Daoy (cell line): ENCODE measurements around the gene LIN7B. TPM values are rescaled to one million over a fixed set of nuclear protein-coding genes. Genes with fewer than 3 reads are reported as not detected.

ENCODE experiments used
- DNase-seq: peaks from one replicate; pipeline ENCODE4 v3.0.0-alpha.2; 2015; ENCODE audit warnings: low read depth
- total RNA-seq: library from RNA; depleted of rRNA; stranded (reverse); fragments of >200 nt; shearing (Covaris generic); gene quantifications from 2 replicates; pipeline ENCODE4 v1.2.3, GENCODE V29; 2014

The LIN7B gene
- total RNA-seq, 1 experiment from 2014 or later, result 6.7 TPM

DNA sequence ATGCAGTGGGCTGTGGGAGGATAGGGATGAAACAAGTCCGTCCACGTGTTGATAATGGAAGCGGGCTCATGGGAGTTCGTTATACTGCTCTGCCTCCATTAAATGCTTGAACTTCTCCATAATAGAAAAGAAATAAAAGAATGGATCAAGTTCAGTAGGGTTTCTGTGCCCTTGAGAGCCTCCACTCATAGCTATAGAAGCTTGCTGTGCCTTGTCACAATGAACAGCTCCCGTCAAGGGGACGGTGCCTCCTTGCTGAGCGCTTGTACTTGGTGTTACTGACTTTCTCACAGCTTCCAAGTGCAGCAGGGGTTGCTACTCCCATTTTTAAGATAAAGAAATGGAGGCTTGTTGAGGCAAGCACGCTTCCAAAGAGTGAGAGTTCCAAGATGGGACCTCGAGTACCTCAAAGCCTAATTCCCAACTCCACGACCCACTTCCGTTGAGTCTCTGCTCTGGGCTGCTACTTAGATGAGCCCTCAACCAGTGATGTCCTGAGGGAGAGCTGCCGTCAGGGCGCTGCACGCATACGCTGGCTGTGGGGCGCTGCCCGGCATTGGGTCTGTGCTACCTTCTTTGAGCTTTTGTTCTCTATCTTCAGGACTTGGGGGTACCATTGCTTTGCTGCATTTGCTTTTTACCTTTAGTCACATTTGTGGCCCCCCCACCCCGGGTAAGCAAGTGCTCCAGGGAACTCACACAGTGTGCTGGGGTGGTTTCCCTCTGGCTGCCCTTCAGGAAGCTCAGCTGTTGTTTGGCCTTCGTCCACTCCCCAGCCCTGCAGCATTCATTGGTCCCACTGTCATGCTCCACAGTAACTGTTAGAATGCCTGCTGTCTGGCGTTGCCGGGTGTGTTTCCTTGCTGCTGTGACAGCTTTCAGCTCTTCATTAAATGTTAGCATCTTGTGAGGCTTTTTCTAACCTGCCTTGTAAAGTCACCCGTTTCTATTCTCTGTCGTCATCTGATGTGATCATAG, 19.4 kb upstream of the LIN7B start:
- DNase-seq, result no peak

DNA sequence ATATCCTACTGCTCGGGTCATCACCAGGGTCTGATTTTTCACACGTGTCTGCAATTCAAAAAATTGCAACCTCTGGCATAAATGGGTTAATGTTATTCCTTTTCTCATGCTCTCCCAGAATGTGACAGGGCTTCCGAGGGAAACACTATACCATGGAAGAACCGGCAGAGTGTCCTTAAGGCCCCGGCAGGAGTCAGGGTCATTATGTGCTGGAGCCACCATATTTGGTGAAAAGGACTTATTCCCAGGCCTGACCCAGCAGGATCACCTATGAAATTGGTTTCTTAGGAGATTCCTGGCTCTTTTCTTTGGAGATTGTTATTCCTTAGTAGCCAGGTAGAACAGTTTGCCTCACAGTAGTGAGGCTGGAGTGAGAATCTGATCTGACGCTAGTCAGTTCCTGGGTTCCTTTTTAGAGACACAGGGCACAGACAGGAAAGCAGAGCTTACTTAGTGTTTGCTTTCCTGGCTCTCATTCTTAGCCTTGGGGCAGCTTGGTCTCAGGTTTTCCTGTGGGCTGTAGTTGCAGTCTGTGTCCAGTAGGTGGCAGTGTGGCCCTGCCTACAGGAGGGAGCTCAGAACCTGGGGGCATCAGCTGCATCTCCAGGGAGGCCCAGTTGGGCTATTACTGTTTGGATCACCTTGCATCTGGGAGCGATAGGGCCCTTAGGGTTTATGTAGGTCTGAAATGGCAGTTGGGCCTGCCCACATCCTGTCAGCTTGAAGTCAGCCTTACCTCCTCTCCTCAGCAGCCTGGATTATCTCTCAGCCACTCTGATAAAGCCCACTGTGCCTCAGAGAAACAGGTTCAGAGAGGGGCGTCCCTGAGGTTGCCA, 16.5 kb upstream of the LIN7B start:
- peak; percentile 82 for DNase-seq

DNA sequence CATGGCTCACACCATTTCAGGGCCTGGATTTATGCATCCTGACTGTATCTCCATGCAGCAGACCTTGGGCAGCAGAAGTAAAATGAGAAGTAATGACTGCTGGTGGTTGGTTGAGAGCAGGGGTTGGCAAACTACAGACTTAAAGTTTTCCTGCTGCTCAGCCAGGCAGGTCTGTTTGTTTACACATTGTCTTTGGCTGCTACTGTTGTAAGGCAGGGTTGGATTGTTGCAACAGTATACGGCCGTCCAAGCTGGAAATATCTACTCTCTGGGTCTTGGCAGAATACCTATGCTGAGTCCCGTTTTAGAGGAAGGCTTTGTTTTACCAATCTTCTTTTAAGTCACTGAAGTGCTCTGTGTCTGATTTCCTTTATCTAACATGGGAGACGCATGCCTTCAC, 15.4 kb upstream of the LIN7B start:
- DNase-seq, result no peak

DNA sequence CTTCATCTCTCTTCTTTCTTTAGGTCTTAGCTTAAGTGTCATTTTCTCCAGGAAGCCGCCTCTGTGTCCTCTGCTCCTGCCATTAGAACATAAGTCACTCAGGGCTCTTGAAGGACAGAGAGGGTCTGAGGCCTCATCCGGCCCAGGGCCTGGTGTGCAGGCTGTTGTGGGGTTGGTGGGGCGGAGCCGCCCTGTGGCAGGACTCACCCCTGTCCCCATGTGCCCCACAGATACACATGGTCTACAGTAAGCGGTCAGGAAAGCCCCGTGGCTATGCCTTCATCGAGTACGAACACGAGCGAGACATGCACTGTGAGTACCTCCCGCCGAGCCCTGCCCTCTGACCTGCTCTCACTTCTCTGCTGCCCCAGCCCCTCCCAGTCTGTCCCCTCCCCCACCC, 13.0 kb upstream of the LIN7B start:
- no peak for DNase-seq

DNA sequence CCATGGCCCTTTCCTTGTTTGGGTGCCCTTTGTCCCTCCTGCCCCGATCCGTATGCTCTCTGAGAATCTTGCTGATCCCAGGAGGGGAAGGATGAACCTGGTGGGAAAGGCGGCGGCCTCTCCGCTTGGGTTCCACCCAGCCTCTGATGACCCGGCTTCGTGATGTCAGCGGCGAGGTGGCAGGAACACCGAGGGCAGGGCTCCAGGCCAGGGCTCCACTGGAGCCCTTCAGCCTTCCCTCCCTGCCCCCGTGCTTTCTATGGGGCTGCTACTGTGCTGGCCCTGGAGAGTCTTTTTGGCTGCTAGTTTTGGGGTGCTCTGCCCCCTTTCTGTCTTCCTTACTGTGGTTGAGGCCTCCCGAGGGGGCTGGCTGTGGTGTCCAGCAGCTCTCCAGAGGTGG, 11.9 kb upstream of the LIN7B start:
- DNase-seq, result no peak

DNA sequence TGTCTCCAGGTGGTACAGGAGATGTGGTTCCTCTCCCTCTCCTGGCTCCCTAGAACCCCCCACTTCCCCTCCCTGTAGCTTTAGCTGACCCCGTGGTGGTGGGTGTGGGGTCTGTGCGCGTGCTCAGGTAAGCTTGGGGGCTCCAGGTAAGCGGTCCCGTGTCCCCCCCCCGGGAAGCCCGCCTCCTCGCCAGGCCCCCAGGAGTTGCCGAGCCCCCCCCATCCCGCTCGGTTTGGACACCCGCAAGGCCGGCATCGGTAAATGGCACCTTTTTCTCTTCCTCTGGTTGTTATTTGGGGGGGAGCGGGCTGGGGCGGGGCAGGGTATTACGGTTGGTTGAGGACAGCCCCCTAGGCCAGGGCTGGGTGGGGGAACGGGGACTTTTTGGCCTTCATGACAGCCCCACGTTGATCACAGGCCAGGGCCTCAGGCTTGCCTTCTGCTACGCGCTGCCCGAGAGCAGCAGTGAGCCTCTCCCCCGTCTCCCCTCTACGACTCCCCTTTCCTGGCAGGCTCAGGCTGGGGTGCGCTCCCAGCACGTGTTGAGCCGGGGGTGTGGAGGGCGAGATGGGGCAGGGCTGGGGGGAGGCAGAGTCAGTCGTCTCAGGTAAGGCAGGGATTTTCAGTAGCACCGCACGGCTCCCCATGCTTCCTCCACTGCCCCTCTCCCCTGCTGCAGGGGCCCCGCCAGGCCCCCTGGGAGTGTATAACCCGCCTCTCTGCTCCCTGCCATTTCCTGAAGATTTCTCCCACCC, 10.7 kb upstream of the LIN7B start:
- DNase-seq, result no peak

DNA sequence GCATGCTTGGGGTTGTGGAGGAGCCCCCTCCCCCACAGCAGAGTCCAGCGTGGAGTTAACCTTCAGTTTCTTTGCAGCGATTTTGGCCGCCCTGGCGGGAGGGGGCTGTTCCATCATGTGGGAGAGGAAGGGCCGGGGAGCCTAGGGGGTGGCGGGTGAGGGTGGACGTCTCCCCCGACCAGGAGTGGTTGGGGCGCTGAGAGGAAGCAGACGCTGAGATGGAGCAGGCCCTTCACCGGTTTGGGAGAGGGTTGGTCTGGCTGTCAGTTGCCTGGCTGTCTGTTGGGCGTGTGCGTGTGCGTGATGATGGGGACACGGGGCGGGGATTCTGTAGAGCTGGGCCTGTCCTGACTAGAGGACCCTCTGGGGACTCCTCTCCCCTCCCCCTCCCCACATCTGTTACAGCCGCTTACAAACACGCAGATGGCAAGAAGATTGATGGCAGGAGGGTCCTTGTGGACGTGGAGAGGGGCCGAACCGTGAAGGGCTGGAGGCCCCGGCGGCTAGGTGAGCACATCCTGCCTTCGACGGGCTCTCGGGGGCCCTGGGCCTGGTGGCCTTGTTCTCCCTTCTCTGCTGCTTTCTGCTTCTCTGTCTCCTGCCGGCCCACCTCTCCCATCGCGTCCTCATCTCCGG, 9.8 kb upstream of the LIN7B start:
- no peak for DNase-seq

DNA sequence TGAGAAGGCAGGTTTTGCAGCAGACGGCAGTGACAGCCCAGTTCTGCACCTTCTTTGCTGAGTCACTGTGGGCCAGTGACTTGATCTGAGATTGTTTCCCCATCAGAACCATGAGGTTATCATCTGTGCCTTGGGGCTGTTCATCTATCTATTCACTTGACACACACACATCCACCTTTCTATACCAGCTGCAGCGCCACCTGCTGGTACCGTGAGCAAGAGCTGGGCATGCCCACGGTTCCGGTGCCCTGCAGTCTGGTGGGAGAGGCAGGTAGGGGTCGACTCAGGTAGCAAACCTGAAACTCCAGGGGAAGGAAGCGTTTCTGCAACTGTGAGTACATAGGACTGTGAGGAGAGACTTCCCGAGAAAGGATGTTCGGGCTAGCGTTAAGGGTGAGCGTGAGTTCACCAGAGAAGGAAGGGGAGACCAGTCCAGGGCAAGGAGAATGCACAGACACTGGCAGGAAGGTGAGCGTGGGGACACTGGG, 7.5 kb upstream of the LIN7B start:
- DNase-seq, result peak; percentile 58

DNA sequence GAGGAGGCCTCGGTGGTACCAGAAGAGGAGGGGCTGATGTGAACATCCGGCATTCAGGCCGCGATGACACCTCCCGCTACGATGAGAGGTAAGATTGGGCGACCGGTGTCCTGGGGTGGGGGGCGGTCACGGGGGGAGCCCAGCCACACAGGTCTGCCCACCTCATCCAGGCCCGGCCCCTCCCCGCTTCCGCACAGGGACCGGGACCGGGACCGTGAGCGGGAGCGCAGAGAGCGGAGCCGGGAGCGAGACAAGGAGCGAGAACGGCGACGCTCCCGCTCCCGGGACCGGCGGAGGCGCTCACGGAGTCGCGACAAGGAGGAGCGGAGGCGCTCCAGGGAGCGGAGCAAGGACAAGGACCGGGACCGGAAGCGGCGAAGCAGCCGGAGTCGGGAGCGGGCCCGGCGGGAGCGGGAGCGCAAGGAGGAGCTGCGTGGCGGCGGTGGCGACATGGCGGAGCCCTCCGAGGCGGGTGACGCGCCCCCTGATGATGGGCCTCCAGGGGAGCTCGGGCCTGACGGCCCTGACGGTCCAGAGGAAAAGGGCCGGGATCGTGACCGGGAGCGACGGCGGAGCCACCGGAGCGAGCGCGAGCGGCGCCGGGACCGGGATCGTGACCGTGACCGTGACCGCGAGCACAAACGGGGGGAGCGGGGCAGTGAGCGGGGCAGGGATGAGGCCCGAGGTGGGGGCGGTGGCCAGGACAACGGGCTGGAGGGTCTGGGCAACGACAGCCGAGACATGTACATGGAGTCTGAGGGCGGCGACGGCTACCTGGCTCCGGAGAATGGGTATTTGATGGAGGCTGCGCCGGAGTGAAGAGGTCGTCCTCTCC, 6.3 kb upstream of the LIN7B start:
- no peak for DNase-seq

DNA sequence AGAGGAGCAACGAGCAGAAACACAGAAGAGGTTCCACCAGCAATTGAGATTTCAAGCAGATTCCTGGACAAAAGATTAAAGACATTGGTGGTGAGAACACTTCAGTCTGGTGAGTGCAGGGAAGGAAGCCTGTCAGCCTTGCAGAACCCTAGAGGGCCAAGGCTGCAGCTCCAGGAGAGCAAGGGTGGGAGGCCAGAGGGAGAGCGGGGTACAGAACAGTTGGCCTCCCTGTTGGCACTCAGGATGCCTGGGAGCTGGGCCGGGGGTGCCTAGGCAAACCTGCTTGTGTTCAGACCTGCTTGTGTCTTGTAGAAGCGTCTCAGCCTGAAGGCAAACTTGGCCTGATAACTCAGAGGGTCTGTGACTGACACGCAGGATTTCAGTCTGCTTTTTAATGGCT, 5.1 kb upstream of the LIN7B start:
- no peak for DNase-seq

DNA sequence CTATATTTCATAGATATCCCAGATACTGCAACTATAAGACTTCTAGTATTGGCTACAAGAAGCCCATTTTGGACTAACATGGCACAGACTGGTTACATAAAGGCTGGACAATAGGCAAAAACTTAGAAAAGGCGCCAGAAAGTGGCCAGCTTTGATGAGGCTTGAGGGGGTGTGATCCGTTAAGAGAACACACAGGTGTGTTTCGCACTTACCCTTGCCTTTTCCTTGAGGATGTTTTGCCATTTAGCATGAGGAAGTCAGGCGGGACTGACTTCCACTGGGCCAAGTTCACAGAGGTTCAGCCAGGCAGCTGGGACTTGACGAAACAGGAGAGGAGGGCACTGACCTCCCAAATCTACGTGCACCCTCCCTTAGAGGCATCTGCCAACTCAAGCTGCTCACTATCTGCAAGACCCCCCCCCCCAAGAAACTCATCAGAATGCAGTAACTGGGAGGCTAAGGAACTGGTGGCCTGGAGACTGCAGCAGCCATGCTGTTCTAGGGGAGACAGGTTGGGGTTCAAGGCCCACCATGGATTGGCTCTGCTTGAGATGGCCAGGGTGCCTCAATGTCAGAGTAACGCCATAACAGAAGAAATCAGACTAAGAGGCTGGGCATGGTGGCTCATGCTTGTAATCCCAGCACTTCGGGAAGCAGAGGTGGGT, 4.5 kb upstream of the LIN7B start:
- no peak for DNase-seq

DNA sequence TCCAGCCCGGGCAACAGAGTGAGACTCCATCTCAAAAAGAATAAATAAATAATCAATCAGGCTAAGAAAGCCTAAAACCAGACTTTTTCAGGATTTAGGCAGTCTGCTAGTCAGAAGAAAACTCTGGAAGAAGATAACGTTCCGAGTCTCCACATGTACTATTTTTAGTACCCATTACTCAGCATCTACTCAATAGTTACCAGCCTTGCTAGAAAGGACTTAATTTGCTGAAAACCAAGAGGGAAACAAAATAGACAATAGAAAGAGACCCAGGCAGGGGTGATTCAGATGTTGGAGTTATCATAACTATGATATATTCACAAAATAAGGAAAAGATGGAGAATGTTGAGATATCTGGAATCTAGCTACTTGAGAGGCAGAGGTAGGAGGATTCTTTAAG, 3.6 kb upstream of the LIN7B start:
- DNase-seq, result no peak

DNA sequence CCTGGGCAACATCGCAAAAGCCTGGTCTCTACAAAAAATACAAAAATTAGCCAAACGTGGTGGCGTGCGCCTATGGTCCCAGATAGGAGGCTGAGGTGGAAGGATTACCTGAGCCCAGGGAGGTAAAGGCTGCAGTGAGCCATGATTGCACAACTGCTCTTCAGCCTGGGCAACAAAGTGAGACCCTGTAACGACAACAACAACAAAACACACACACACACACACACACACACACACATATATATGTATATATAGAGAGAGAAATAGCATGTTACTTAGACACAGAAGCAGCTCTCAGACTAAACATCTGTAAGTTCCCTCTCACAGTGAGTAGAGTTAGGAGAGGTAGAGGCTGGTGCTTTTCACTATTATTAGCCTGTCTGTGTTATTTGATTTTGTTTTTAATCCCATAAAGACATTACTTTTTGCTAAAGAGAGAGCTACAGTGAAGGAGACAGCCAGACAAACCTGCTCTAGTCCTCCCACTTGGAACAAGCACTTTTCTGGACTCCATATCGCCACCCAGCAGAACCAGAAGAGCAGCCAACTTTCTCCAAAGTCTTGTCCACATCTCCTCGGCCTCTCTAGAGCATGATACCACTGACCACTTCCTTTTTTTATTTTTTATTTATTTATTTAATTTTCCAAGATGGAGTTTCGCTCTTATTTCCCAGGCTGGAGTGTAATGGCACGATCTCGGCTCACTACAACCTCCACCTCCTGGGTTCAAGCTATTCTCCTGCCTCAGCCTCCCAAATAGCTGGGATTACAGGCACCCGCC, 2.8 kb upstream of the LIN7B start:
- no peak for DNase-seq

DNA sequence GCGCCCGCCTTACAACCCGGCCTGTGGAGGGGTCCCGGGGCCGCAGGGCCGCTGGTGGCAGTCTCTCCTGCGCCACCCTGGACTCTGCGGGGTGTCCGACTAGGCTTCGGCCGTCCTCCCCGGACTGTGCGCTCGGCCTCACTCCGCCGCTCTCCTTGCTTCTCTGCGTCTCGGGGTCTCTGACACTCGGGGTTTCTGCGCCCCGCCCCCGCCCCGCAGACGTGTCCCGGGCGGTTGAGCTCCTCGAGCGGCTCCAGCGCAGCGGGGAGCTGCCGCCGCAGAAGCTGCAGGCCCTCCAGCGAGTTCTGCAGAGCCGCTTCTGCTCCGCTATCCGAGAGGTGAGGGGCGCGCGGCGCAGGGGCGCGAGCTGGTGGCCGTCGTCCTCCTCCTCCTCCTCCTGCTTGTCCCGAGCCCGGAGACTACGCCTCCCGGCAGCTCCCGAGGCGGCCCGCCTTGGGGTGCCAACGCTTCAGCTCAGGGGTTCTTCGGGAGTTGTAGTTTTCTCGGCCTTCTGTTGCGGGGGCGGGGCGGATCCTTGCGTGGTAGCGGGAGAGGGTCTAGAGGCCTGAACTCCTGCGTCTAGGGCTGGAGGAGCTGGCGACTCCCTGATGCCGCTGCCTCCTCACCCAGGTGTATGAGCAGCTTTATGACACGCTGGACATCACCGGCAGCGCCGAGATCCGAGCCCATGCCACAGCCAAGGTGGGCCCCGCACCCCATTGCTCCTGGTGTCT, 627 bp downstream of the LIN7B start:
- DNase-seq, result peak; percentile 53

DNA sequence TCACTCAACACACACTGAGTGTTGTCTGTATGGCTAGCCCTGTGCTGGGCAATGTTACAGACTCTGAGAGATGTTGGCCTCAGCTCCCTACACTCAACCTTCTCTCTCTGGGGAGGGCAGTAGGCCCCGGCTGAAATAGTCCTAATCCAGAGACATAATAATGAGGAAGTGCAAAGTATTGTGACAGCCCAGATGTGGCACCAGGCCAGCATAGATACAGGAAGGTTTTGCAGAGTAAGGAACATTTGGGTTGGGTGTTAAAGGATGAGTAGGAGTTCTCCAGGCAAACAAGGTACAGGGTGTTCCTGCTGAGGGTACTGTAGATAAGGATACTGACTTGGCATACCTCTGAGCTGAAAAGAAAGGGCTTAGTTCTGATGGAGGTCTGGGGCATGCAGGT, 2.4 kb downstream of the LIN7B start:
- no peak for DNase-seq

DNA sequence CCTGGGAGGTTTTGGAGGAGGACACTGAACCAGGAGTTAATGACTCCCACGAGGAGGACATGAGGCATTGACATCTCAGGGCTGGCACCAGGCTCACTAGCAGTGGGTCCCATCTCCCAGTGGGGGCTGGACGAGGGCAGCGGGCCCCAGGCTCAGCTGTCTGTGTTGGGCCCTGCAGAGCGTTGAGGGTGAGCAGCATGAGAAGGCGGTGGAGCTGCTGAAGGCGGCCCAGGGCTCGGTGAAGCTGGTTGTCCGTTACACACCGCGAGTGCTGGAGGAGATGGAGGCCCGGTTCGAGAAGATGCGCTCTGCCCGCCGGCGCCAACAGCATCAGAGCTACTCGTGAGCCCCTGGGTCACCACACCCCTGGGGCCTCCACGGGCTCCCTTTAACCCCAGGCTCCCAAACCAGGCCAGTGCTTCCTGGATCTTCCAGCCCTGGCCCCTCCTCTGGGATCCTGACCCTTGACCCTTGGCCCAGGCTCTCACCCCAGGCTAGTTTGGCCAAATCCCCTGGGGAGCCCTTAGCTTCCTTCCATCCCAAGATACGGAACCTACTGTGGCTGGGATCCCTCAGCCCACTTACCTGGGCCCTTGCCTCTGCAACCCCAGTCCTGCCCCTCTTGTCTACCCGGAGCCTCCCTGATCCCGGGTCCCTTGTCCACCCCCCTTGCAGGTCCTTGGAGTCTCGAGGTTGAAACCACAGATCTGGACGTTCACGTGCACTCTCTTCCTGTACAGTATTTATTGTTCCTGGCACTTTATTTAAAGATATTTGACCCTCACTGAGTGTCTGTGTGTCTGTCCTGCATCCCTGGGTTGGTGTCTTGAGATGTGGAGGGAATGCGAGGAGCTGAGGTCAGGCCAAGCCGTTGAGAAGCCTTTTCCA, 3.8 kb downstream of the LIN7B start:
- DNase-seq, result no peak
